Osteoblast (primary cell): ENCODE measurements around the gene TTLL3. TPM values are rescaled to one million over a fixed set of nuclear protein-coding genes. Genes with fewer than 3 reads are reported as not detected.
"Not testable (repeated sequence)": the region's sequence is repeated elsewhere in the genome, so short reads cannot be mapped to it uniquely, and the experiment has no call there.

Source experiments
- DNase-seq: peaks from one replicate; pipeline ENCODE4 v3.0.0; 2011; ENCODE audit warnings: low spot score, mixed read lengths; ENCODE audit not compliant: insufficient read length; ENCODE audit errors: missing footprints
- H2AFZ ChIP-seq: 2 replicates; pipeline ENCODE4 v1.6.0; 2011; ENCODE audit warnings: mild to moderate bottlenecking, low read length
- H3K27ac ChIP-seq: 2 replicates; pipeline ENCODE4 v1.5.1; 2011; ENCODE audit warnings: mild to moderate bottlenecking, low read depth, low read length, moderate library complexity
- H3K27me3 ChIP-seq: 2 replicates; pipeline ENCODE4 v1.6.0; 2012; ENCODE audit warnings: mild to moderate bottlenecking, control low read depth, inconsistent platforms, low read length, moderate library complexity; ENCODE audit not compliant: insufficient read depth
- H3K36me3 ChIP-seq: 2 replicates; pipeline ENCODE4 v1.5.1; 2011; ENCODE audit warnings: mild to moderate bottlenecking, low read length, control low read depth, moderate library complexity; ENCODE audit not compliant: insufficient read depth
- H3K4me1 ChIP-seq: 2 replicates; pipeline ENCODE4 v1.5.1; 2011; ENCODE audit warnings: mild to moderate bottlenecking, low read length, control low read depth, moderate library complexity; ENCODE audit not compliant: insufficient read depth
- H3K4me2 ChIP-seq: 2 replicates; pipeline ENCODE4 v1.6.0; 2011; ENCODE audit warnings: mild to moderate bottlenecking, low read length; ENCODE audit not compliant: insufficient read depth
- H3K4me3 ChIP-seq: fragments of 200-600 bp; sonication (generic); 3 replicates; pipeline ENCODE4 v1.5.1; 2012; ENCODE audit warnings: mild to moderate bottlenecking, low read length, inconsistent platforms; ENCODE audit not compliant: insufficient read depth
- H3K79me2 ChIP-seq: 2 replicates; pipeline ENCODE4 v1.6.0; 2012; ENCODE audit warnings: mild to moderate bottlenecking, low read length, control low read depth, inconsistent platforms; ENCODE audit not compliant: insufficient read depth
- H3K9me3 ChIP-seq: 2 replicates; pipeline ENCODE4 v1.5.1; 2011; ENCODE audit warnings: low read depth, low read length, control low read depth
- H4K20me1 ChIP-seq: 2 replicates; pipeline ENCODE4 v1.6.0; 2012; ENCODE audit warnings: mild to moderate bottlenecking, low read length, control low read depth; ENCODE audit not compliant: insufficient read depth
- CTCF ChIP-seq: IDR thresholded peaks from 2 replicates; pipeline ENCODE4 v1.5.1; 2011; ENCODE audit warnings: mild to moderate bottlenecking, low read depth, low read length, moderate library complexity; ENCODE audit errors: extremely low read depth
- total RNA-seq: library from RNA; depleted of rRNA; stranded (reverse); fragments of >200 nt; gene quantifications from 2 replicates; pipeline ENCODE4 v1.2.3, GENCODE V29; 2012

TTLL3 gene
- total RNA-seq, 1 donor = 31.1 TPM

GRCh38 chr3:9848860-9849259 is 38.8 kb downstream of the TTLL3 start:
- not testable (repeated sequence) for H3K4me2 ChIP-seq, H3K79me2 ChIP-seq, H3K27me3 ChIP-seq, H4K20me1 ChIP-seq, H3K27ac ChIP-seq, H3K4me1 ChIP-seq, DNase-seq, H2AFZ ChIP-seq, H3K4me3 ChIP-seq, H3K36me3 ChIP-seq, H3K9me3 ChIP-seq
- TF ChIP-seq CTCF = peak; percentile 45

GRCh38 chr3:9851383-9851782 is 41.3 kb downstream of the TTLL3 start:
- H3K9me3 ChIP-seq, H3K36me3 ChIP-seq, H3K79me2 ChIP-seq, H3K4me3 ChIP-seq, H3K27ac ChIP-seq, H4K20me1 ChIP-seq, H3K27me3 ChIP-seq, H3K4me1 ChIP-seq, H3K4me2 ChIP-seq, H2AFZ ChIP-seq, DNase-seq: not testable (repeated sequence)

- not testable (repeated sequence) for H3K79me2 ChIP-seq, DNase-seq, H3K36me3 ChIP-seq, H2AFZ ChIP-seq, H3K4me3 ChIP-seq, H3K9me3 ChIP-seq, H3K4me1 ChIP-seq, H4K20me1 ChIP-seq, H3K4me2 ChIP-seq, H3K27ac ChIP-seq, H3K27me3 ChIP-seq
Observed at GRCh38 chr3:9851926-9852325, 41.9 kb downstream of the TTLL3 start.

GRCh38 chr3:9852528-9852927 is 42.5 kb downstream of the TTLL3 start:
- TF ChIP-seq CTCF = no peak
- no peak overlapping the region for H3K27ac ChIP-seq

GRCh38 chr3:9854291-9854940 is 44.4 kb downstream of the TTLL3 start:
- not testable (repeated sequence) for H3K4me1 ChIP-seq, H3K4me2 ChIP-seq, H3K9me3 ChIP-seq, H3K79me2 ChIP-seq, H3K36me3 ChIP-seq, H4K20me1 ChIP-seq, H3K4me3 ChIP-seq, H2AFZ ChIP-seq, DNase-seq, H3K27me3 ChIP-seq, H3K27ac ChIP-seq

More at GRCh38 chr3:9852528-9852927, 42.5 kb downstream of the TTLL3 start:
- DNase-seq = no peak
- peaks cover 3% of the 10 kb centered on the region for H3K27me3 ChIP-seq
- H3K36me3 ChIP-seq = no peaks in the 10 kb centered on the region
- H4K20me1 ChIP-seq = no peaks in the 10 kb centered on the region
- no peak overlapping the region for H3K4me2 ChIP-seq
- no peaks in the 10 kb centered on the region for H3K9me3 ChIP-seq
- no peaks in the 10 kb centered on the region for H3K79me2 ChIP-seq
- H2AFZ ChIP-seq = no peak overlapping the region
- H3K4me1 ChIP-seq = no peaks in the 10 kb centered on the region
- no peak overlapping the region for H3K4me3 ChIP-seq
